CD4-positive, alpha-beta T cell treated with Interleukin-4 for 4 hours (primary cell): ENCODE data around the gene DAZAP1.

Experiments
- DNase-seq: peaks from one replicate; pipeline ENCODE4 v3.0.0-alpha.2; 2020

Gene DAZAP1

DNA sequence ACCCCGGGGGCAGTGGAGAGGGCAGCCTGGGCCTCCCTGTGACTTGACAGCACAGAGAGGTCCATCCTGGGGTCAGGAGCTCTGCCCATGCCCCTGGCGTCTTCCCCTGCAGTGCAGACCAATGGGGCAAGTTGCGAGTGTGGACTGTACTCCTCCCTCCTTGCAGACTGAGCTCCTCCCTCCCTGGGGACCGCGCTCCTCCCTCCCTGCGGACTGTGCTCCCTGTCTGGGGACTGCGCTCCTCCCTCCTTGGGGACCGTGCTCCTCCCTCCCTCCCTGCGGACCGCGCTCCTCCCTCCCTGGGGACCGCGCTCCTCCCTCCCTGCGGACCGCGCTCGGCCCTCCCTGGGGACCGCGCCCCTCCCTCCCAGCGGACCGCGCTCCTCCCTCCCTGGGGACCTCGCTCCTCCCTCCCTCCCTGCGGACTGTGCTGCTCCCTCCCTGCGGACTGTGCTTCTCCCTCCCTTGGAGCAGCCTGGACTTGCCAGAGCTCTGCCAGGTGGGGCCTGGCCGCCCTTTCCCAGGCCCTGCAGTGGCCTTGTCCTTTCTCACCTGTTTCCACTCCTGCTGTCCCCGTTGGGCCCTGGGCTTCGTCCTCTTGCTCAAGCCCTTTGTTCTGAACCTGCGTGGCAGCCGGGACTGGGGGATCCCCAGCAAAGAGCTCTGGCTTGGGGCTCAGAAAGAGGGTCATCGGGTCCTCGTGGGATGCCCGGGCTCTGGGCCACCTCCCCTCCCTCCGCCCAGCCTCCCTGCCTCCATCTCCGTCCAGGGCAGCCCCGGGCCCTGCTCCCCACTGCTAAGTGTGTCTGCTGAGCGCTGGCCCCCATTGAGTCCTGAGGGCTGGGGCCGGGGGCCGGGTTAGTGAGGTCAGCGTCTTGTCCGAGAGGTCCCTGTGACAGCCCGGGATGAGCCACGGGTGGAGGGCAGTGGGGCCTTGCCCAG, 12.9 kb upstream of the DAZAP1 start:
- DNase-seq: no peak

DNA sequence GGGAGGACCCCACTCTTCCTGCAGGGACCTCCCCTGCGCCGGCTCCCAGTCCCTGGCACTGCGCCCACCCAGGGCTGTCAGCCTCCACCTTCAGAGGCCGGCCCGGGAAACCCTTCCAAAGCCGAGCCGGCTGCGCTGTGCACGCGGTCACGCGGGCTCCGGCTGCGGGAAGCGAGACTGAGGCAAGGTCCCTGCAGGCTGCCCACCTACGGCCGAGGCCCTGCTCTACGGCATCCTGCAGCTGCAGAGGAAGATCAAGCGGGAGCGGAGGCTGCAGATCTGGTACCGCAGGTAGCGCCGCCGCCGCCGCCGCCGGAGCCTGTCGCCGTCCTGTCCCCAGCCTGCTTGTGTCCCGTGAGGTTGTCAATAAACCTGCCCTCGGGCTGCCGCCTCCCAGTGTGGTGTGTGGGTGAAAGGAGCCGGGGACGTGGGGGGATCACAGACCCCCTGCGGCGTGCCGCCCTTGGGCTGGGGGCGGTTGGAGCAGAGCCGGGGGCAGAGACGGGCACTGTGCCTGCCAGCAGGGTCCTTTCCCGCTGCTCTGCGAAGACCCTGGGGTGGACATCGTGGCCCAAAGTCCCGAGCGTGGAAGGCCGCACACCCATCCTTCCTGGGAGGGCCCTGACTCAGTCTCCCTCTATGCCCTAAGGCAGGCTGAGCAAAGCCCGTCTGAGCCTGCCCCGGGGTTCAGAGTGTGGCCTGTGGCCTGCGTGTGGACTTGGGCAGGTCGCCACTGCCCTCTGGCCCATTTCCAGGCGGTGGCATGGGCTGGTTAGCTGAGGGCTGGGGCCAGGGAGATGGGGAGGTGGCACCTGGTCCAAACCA, 12.0 kb upstream of the DAZAP1 start:
- DNase-seq: no peak

- DNase-seq: no peak
Measured at GRCh38 chr19:1396019-1396767, 11.2 kb upstream of the DAZAP1 start.

DNA sequence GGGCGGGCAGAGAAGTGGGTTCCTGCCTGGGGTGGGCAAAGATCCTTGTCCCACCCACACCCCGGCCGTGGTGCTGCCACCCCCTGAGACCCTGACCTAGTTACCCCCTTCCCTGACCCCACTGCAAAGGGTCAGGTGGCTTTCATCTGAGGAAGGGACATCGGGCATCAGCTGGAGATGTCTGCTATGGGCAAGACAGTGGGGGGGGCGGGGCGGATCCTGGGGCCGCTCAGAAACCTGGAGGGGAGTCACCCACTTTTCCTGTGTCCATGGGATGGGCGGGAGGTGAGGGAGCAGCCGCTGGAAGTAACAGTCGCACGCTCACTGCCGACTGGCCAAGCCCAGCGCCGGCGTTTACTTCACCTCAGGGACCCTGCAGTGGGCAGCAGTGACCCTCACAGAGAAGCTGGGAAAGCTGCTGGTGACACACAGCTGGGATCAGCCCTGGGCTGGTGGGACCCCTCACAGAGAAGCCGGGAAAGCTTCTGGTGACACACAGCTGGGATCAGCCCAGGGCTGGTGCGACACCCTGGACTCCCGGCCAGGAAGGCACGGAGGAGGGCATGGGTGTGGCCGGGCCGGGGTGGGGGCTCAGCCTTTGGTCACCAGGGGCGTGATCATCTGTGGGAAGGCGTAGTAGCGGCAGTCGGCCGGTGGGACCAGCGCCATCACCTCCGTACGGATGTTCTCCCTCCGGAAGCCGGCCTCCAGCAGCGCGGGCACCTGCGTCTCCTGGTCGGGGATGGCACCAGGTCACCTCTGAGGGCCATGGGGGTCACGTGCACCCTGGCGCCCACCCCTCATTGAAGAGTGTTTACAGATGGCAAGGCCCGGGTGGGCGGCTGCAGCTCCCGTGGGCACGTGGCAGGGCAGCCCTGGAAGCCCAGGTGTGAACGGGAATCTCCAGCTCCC, 10.4 kb upstream of the DAZAP1 start:
- no peak for DNase-seq

DNA sequence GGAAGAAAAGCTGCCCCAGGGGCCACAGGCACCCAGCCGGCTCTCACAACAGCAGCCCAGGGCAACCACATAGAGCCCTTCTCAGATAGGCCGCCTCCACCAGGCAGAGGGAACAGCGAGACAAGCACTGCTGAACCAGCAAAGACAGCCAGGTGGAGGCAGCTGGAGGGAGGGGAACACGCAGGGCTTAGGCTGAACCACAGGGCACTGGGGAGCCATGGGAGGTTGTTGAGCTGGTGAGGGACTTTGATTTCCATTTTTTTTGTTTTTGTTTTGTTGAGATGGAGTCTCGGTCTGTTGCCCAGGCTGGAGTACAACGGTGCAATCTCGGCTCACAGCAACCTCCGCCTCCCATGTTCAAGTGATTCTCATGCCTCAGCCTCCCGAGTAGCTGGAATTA, 9.5 kb upstream of the DAZAP1 start:
- DNase-seq: no peak

GRCh38 chr19:1399079-1399478, 8.3 kb upstream of the DAZAP1 start:
- DNase-seq: no peak

GRCh38 chr19:1399745-1400144, 7.6 kb upstream of the DAZAP1 start:
- DNase-seq: no peak

DNA sequence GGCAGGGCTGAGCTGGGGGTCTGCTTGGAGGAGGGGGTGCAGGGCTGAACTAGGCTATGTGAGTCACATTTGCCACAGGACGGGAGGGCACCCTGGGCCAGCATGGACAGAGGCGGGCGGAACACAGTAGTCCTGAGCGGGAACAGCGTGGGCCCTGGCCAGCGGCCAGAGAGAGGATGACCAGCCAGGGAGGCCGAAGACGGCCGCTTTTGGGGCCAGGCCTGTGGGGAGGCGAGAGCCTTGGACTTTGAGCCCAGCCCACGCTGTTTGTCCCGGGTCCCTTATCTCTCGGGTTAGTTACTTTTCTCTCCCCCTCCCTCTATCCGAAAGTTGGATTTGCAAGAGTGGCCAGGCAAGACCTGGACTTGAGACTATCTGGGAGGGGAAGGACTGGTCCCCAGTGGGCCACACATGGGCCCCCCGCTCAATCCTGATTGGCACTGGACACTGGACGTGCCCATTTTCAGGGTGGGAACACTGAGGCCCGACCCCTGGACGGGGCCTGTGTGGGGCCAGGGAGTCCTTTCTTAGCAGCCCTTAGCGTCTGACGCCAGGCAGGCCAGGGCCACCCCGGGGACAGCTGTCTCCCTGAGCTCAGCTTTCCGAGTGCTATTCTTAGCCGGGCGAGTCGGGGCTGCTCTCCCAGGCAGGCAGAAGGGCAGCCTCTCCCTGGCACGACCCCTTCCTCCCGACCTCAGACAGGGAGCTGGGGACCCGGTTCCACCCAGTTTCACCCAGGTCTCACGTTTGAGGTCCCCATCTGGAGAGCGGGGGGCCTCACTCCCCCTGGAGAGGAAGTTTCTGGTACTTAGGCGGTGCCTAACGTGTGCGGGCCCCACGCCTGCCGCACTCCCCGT, 6.9 kb upstream of the DAZAP1 start:
- no peak for DNase-seq

DNA sequence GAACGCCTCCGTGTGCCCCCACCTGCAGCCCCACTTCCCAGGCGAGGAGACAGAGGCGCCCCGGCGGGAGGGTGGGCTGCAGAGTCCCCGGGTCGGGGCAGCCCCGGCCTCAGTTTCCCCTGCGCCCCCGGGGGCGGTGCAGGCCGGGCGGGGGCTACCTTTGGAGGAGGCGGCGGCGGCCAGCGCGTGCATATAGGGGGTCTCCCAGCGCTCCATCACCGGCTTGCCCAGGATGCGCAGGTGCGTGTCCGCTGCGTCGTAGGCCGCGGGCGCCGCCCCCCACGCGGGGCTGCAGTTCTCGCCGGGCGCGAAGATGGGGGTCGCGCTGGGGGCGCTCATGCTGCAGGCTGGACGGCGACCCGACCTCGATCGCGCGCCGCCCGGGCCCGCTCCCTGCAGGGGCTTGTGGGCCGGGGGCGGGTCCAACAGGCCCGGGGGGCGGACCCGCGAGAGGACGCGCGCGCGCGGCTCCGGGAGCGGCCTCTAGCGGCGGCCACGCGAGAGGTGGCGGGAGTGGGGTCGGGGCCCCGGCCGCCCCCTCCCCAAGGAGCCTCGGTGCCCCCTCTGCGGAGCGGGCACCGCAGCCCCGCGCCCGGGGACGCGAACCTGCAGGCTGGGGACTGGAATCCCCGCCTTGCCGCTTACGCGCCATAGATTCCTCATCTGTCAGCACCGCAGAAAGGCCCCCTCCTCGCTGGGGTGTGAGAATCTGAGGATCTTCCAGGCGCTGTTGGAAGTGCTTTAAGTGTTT, 6.1 kb upstream of the DAZAP1 start, which contains the start of gene GAMT:
TSS of gene GAMT (minus strand) at position 405 of the 751 bp plus-strand sequence. CDS start at position 339, 66 bp downstream.
- DNase-seq: peak; percentile 32

DNA sequence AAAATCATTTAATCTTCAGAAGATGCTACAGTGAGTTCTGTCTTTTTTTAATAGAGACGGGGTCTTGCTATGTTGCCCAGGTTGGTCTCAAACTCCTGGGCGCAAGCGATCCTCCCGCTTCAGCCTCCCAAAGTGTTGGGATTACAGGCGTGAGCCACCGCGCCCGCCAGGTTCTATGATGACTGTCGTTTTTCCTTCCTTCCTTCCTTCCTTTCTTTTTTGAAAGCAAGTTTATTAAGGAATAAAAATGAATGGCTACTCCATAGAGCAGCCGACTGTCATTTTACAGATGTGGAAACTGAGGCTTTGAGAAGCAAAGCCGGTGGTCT, 5.5 kb upstream of the DAZAP1 start:
- DNase-seq: no peak

GRCh38 chr19:1402411-1403070, 4.8 kb upstream of the DAZAP1 start:
- no peak for DNase-seq

GRCh38 chr19:1406774-1407527, 435 bp upstream of the DAZAP1 start:
- peak; percentile 99 for DNase-seq

DNA sequence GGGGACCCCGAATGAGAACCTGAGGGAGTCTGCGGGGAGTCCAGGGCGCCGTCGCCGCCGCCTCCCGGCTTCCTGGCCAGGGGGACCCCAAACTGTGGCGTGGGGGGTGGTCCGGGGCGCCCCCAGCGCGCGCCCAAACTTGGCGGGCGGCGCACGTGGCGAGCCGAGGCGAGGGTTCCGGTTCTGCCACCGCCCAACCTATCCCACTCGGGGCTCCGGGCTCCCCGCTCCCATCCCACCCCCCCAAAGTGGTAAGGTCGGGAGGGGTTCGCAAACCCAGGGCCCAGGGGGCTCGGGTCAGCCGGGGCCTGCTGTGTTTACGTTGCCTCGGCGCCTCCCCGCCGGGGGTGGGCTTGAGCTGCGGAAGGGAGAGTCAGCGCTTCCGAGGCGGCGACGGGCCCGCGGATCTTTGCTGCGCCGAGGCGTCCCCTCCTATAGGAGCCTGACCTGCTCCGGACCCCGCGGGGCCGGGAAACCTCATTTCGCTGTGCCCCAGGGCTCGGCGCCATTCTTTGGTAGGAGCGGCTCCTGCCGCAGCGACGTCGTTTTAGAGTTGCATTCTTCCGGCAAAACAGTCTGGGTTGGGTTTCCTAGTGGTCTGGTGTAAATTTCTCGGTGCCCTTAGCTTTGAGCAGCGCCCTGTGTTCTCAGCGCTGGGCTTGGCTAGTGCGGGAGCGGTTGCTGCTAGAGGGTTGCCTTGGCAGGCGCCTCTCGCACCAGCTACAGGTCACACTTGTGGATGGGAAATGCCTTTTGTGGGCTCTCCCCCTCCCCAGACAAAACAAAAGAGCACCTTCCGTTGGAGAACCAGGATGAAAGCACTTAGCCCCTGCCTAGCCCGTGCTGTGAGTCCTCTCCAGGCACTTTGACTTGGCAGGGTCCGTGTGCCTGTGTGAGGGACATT, 1.2 kb downstream of the DAZAP1 start:
- peak; percentile 66 for DNase-seq

DNA sequence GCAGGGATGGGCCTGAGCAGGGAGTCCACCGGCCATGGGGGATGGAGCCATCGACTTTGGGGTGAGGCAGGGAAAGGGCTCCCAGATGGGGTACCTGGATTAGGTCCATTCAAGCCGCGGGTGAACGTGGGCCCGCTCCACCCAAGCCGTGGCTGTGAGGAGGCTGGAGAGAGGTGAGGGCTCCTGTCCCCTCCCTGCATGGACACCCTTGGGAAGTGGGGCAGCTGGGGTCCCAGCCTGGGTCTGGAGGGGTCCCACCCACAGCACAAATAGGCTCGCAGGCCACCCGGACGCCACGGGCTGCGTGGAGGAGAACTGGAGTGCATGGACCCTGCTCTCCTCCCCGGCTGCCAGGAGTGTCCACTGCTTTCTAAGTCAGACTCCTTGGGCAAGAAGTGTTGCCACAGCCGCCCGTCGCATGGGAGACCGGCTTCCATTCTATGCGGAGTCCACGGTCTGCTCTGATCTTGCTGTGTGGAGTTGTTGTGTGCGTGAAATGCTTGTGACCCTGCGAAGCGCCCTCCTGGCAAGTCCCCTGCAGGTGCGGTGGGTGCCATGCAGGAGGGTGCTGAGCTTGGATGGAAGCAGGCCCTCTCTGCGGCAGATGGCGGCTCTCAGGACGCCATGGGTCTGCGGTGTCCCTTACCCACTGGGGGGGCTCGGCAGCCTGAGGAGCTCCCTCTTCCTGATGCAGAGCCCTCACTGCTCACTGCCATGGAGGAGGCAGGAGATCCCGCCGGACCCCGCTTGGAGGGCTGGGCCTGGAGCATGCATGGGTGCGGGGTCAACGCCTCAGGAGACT, 2.0 kb downstream of the DAZAP1 start:
- DNase-seq: no peak

DNA sequence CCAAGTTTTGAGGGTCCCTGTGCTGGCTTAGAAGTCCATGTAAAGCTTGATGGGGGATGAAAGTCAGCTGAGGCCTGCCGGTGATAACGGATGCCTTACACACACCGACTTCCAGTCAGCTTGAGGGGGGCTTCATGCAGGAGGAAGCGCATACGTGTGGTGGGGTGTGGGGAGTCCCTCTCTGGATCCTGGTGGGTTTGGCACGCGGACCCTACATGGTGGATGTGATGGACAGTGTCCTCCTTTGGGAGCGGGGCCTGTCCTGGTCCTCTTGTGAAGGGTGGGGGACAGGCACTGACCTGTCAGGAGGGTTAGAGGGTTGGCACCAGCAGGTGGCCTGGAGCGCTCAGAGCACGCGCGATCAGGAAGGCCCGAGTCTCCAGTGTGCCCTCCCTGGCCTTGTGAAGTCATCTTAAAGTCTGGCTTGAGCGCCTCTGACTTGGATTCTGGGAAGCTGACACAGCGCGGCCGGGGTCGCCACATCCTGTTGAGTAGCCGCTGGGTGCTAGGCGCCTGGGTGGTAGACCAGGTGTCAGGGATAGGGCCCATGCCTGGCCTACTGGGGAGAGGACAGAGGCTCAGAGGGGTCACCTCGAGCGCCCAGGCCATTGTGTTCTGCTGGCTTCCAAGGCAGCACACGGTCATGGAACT, 2.9 kb downstream of the DAZAP1 start:
- DNase-seq: no peak

- no peak for DNase-seq
Measured at GRCh38 chr19:1410789-1411188, 3.4 kb downstream of the DAZAP1 start.
